GM12801 (cell line): ENCODE results near the gene CEP135.

ENCODE experiments used
- CTCF ChIP-seq: IDR thresholded peaks from one replicate; pipeline ENCODE4 v1.5.1; 2011; ENCODE audit warnings: control low read depth; ENCODE audit not compliant: insufficient read length; ENCODE audit errors: extremely low read depth

Gene CEP135

GRCh38 chr4:55965585-55965984 is 16.8 kb downstream of the CEP135 start:
- no peak for TF ChIP-seq CTCF

GRCh38 chr4:55967376-55967775 is 18.6 kb downstream of the CEP135 start:
- no peak for TF ChIP-seq CTCF

GRCh38 chr4:55973650-55974049 is 24.9 kb downstream of the CEP135 start:
- TF ChIP-seq CTCF = no peak

- no peak for TF ChIP-seq CTCF
Observed at GRCh38 chr4:55977811-55978210, 29.1 kb downstream of the CEP135 start.

GRCh38 chr4:55979562-55979961 is 30.8 kb downstream of the CEP135 start:
- no peak for TF ChIP-seq CTCF

- TF ChIP-seq CTCF = no peak
Observed at GRCh38 chr4:55980725-55981124, 32.0 kb downstream of the CEP135 start.

- no peak for TF ChIP-seq CTCF
Observed at GRCh38 chr4:55982976-55983375, 34.2 kb downstream of the CEP135 start.

GRCh38 chr4:55989766-55990165 is 41.0 kb downstream of the CEP135 start:
- TF ChIP-seq CTCF = no peak
